ENCODE results near the gene EXTL1.

The EXTL1 gene

GRCh38 chr1:25987951-25988350 is 33.6 kb upstream of the EXTL1 start:
- TF ChIP-seq, protein P1, sequence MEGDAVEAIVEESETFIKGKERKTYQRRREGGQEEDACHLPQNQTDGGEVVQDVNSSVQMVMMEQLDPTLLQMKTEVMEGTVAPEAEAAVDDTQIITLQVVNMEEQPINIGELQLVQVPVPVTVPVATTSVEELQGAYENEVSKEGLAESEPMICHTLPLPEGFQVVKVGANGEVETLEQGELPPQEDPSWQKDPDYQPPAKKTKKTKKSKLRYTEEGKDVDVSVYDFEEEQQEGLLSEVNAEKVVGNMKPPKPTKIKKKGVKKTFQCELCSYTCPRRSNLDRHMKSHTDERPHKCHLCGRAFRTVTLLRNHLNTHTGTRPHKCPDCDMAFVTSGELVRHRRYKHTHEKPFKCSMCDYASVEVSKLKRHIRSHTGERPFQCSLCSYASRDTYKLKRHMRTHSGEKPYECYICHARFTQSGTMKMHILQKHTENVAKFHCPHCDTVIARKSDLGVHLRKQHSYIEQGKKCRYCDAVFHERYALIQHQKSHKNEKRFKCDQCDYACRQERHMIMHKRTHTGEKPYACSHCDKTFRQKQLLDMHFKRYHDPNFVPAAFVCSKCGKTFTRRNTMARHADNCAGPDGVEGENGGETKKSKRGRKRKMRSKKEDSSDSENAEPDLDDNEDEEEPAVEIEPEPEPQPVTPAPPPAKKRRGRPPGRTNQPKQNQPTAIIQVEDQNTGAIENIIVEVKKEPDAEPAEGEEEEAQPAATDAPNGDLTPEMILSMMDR (conservative IDR thresholded peaks at IDR 0.05; ENCODE audit: low read depth, low read length): no peak
- no peaks in the 10 kb centered on the region for H4K20me1 ChIP-seq (ENCODE audit: insufficient read depth)
- H3K79me2 ChIP-seq (ENCODE audit: insufficient read depth, low read depth): no peaks in the 10 kb centered on the region
- no peaks in the 10 kb centered on the region for H3K4me1 ChIP-seq (ENCODE audit: low read depth, poor library complexity, severe bottlenecking)
- H3K36me3 ChIP-seq (ENCODE audit: insufficient read depth): no peaks in the 10 kb centered on the region
- H3K27me3 ChIP-seq (ENCODE audit: insufficient read depth, low read depth): no peaks in the 10 kb centered on the region
- H3K27ac ChIP-seq: no peak overlapping the region
- H3K9ac ChIP-seq: no peak overlapping the region
- H3K4me2 ChIP-seq: no peak overlapping the region
- H3K4me3 ChIP-seq (IDR thresholded peaks at IDR 0.05; ENCODE audit: insufficient read depth, low read depth, low read length): no peak overlapping the region
- no peak overlapping the region for H2AFZ ChIP-seq (ENCODE audit: low read depth)

- no peaks in the 10 kb centered on the region for H3K79me2 ChIP-seq (ENCODE audit: insufficient read depth, low read depth)
- no peaks in the 10 kb centered on the region for H3K36me3 ChIP-seq (ENCODE audit: insufficient read depth)
- no peak overlapping the region for H3K4me3 ChIP-seq (IDR thresholded peaks at IDR 0.05; ENCODE audit: insufficient read depth, low read depth, low read length)
- H3K4me2 ChIP-seq: no peak overlapping the region
- H3K27me3 ChIP-seq (ENCODE audit: insufficient read depth, low read depth): no peaks in the 10 kb centered on the region
- no peak overlapping the region for H2AFZ ChIP-seq (ENCODE audit: low read depth)
- H3K4me1 ChIP-seq (ENCODE audit: low read depth, poor library complexity, severe bottlenecking): no peaks in the 10 kb centered on the region
- TF ChIP-seq, protein P1 (conservative IDR thresholded peaks at IDR 0.05; ENCODE audit: low read depth, low read length): no peak
- H3K9ac ChIP-seq: no peak overlapping the region
- no peaks in the 10 kb centered on the region for H4K20me1 ChIP-seq (ENCODE audit: insufficient read depth)
- H3K27ac ChIP-seq: no peak overlapping the region
Measured at GRCh38 chr1:25989440-25990234, 31.9 kb upstream of the EXTL1 start.

GRCh38 chr1:25990251-25990650 is 31.3 kb upstream of the EXTL1 start:
- TF ChIP-seq, protein P1 (conservative IDR thresholded peaks at IDR 0.05; ENCODE audit: low read depth, low read length): no peak
- H3K79me2 ChIP-seq (ENCODE audit: insufficient read depth, low read depth): no peaks in the 10 kb centered on the region
- H3K4me2 ChIP-seq: no peak overlapping the region
- H3K9ac ChIP-seq: no peak overlapping the region
- no peaks in the 10 kb centered on the region for H3K36me3 ChIP-seq (ENCODE audit: insufficient read depth)
- no peak overlapping the region for H3K4me3 ChIP-seq (IDR thresholded peaks at IDR 0.05; ENCODE audit: insufficient read depth, low read depth, low read length)
- no peak overlapping the region for H3K27ac ChIP-seq
- H4K20me1 ChIP-seq (ENCODE audit: insufficient read depth): no peaks in the 10 kb centered on the region
- H2AFZ ChIP-seq (ENCODE audit: low read depth): no peak overlapping the region
- H3K27me3 ChIP-seq (ENCODE audit: insufficient read depth, low read depth): no peaks in the 10 kb centered on the region
- H3K4me1 ChIP-seq (ENCODE audit: low read depth, poor library complexity, severe bottlenecking): no peaks in the 10 kb centered on the region

DNA sequence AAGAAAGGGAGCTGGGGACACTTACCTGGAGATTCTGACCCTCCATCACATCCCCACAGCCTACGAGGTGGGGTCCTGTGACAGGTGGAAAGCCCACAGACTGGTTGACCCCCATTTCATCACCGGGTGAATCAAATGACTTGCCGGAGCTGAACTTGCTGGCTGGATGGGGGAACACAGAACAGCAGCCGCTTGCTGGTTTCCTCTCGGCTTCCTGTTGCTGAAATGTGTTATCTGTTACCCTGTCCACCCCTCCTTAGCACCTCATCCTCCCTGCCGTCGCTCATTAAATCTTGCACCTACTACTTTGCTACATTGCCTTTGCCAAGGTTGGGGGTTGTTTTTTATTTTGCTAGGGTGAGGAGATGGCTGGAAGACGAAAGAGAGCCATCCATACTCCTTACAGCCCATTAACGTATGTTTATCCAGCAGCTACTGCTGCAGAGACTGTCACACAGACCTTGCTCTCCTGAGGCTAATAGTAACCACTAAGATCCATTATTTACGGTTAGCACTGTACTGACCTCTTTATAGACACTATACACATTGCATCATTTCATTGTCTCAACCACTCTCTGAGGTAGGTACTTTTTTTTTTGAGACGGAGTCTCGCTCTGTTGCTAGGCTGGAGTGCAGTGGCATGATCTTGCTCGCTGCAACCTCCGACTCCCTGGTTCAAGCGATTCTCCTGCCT is 30.7 kb upstream of the EXTL1 start:
- H4K20me1 ChIP-seq (ENCODE audit: insufficient read depth): no peaks in the 10 kb centered on the region
- no peak overlapping the region for H2AFZ ChIP-seq (ENCODE audit: low read depth)
- H3K27me3 ChIP-seq (ENCODE audit: insufficient read depth, low read depth): no peaks in the 10 kb centered on the region
- no peak overlapping the region for H3K4me3 ChIP-seq (IDR thresholded peaks at IDR 0.05; ENCODE audit: insufficient read depth, low read depth, low read length)
- no peaks in the 10 kb centered on the region for H3K4me1 ChIP-seq (ENCODE audit: low read depth, poor library complexity, severe bottlenecking)
- H3K9ac ChIP-seq: no peak overlapping the region
- no peaks in the 10 kb centered on the region for H3K36me3 ChIP-seq (ENCODE audit: insufficient read depth)
- no peak overlapping the region for H3K4me2 ChIP-seq
- no peak overlapping the region for H3K27ac ChIP-seq
- H3K79me2 ChIP-seq (ENCODE audit: insufficient read depth, low read depth): no peaks in the 10 kb centered on the region
- TF ChIP-seq, protein P1 (conservative IDR thresholded peaks at IDR 0.05; ENCODE audit: low read depth, low read length): no peak
